Measurements from ENCODE around the gene CLEC16A.

Gene CLEC16A

GRCh38 chr16:11109566-11109965 lies 165.2 kb downstream of the CLEC16A start:
- no peak overlapping the region for H3K4me3 ChIP-seq (ENCODE audit: low read depth, low read length)
- no peak for TF ChIP-seq CTCF (IDR thresholded peaks at IDR 0.05; ENCODE audit: low read depth, low read length)

GRCh38 chr16:11111150-11111549 lies 166.8 kb downstream of the CLEC16A start:
- TF ChIP-seq CTCF (IDR thresholded peaks at IDR 0.05; ENCODE audit: low read depth, low read length) = no peak
- no peak overlapping the region for H3K4me3 ChIP-seq (ENCODE audit: low read depth, low read length)

- TF ChIP-seq CTCF (IDR thresholded peaks at IDR 0.05; ENCODE audit: low read depth, low read length) = no peak
- H3K4me3 ChIP-seq (ENCODE audit: low read depth, low read length) = no peak overlapping the region
Observed at GRCh38 chr16:11111856-11112634, 167.7 kb downstream of the CLEC16A start.

GRCh38 chr16:11112723-11113348 lies 168.5 kb downstream of the CLEC16A start:
- no peak overlapping the region for H3K4me3 ChIP-seq (ENCODE audit: low read depth, low read length)
- TF ChIP-seq CTCF (IDR thresholded peaks at IDR 0.05; ENCODE audit: low read depth, low read length) = no peak

GRCh38 chr16:11114366-11115164 lies 170.2 kb downstream of the CLEC16A start:
- H3K4me3 ChIP-seq (ENCODE audit: low read depth, low read length) = no peak overlapping the region
- no peak for TF ChIP-seq CTCF (IDR thresholded peaks at IDR 0.05; ENCODE audit: low read depth, low read length)

GRCh38 chr16:11117576-11118211 lies 173.3 kb downstream of the CLEC16A start:
- no peak for TF ChIP-seq CTCF (IDR thresholded peaks at IDR 0.05; ENCODE audit: low read depth, low read length)
- no peak overlapping the region for H3K4me3 ChIP-seq (ENCODE audit: low read depth, low read length)

All from WI38 (cell line).